SK-N-SH (cell line): Measurements from ENCODE around the gene RRAGC. TPM values are rescaled to one million over a fixed set of nuclear protein-coding genes. Genes with fewer than 3 reads are reported as not detected.

Experiments used
- CTCF ChIA-PET: fragments of 300-600, 350-600 bp; formaldehyde crosslinking; extraction: SDS; loops from one replicate; lab custom pipeline; 2021; lab: Yijun Ruan, JAX
- POLR2A ChIA-PET: fragments of 350-600 bp; sonication (Branson Sonifier 250); formaldehyde crosslinking; extraction: SDS; loops from one replicate; lab custom pipeline; 2020; ENCODE audit warnings: antibody characterized with exemption, inconsistent platforms; lab: Yijun Ruan, JAX
- DNase-seq: peaks from one replicate; pipeline ENCODE4 v3.0.0; 2012
- H2AFZ ChIP-seq: fragments of 200-600 bp; sonication (generic); 2 replicates; pipeline ENCODE4 v1.8.1; 2016; ENCODE audit warnings: antibody characterized with exemption, mild to moderate bottlenecking, low read depth
- H3F3A ChIP-seq: fragments of 200-600 bp; sonication (generic); replicated peaks from 2 replicates; pipeline ENCODE3; 2016; ENCODE audit warnings: antibody characterized with exemption, mild to moderate bottlenecking; ENCODE audit not compliant: insufficient read depth
- H3K27ac ChIP-seq, 2 experiments: fragments of 200-500 bp in 1 of 2; fragments of 200-600 bp in 1 of 2; sonication (Bioruptor generic) in 1 of 2; sonication (generic), shearing (Covaris generic) in 1 of 2; 2 replicates each; pipeline versions ENCODE4 v1.5.1 to v1.6.1; 2014 to 2016; ENCODE audit warnings: low read depth in 2 of 2, inconsistent platforms in 1 of 2, low read length in 1 of 2, mild to moderate bottlenecking in 1 of 2, mixed read lengths in 1 of 2
- H3K27me3 ChIP-seq: fragments of 200-600 bp; sonication (generic), shearing (Covaris generic); 2 replicates; pipeline ENCODE4 v1.6.1; 2016; ENCODE audit warnings: mixed run types; ENCODE audit not compliant: insufficient read depth
- H3K36me3 ChIP-seq, 2 experiments: fragments of 200-500 bp in 1 of 2; fragments of 200-600 bp in 1 of 2; sonication (Bioruptor generic) in 1 of 2; sonication (generic) in 1 of 2; replicated peaks in 1 of 2; 2 replicates each; pipeline versions ENCODE3 to v1.5.1; 2014 to 2016; ENCODE audit warnings: low read length in 1 of 2, mild to moderate bottlenecking in 1 of 2; ENCODE audit not compliant: insufficient read depth in 2 of 2, control insufficient read depth in 1 of 2
- H3K4me1 ChIP-seq, 2 experiments: fragments of 200-500 bp in 1 of 2; fragments of 200-600 bp in 1 of 2; sonication (Bioruptor generic) in 1 of 2; sonication (generic), shearing (Covaris generic) in 1 of 2; 2 replicates each; pipeline versions ENCODE4 v1.5.1 to v1.6.1; 2014 to 2016; ENCODE audit warnings: low read depth in 1 of 2, low read length in 1 of 2, mixed run types in 1 of 2; ENCODE audit not compliant: insufficient read depth in 2 of 2, control insufficient read depth in 1 of 2
- H3K4me2 ChIP-seq: fragments of 200-600 bp; sonication (generic), shearing (Covaris generic); 2 replicates; pipeline ENCODE4 v1.6.1; 2017; ENCODE audit warnings: mixed run types
- H3K4me3 ChIP-seq, 2 experiments: fragments of 200-500 bp in 1 of 2; fragments of 200-600 bp in 1 of 2; sonication (Bioruptor generic) in 1 of 2; sonication (generic), shearing (Covaris generic) in 1 of 2; 2 replicates each; pipeline versions ENCODE4 v1.5.1 to v1.8.1; 2014 to 2016; ENCODE audit warnings: low read depth in 2 of 2, inconsistent platforms in 1 of 2, low read length in 1 of 2, mild to moderate bottlenecking in 1 of 2, mixed read lengths in 1 of 2, moderate library complexity in 1 of 2
- H3K79me2 ChIP-seq: fragments of 200-600 bp; sonication (generic); 2 replicates; pipeline ENCODE4 v1.8.1; 2017; ENCODE audit warnings: mild to moderate bottlenecking; ENCODE audit not compliant: insufficient read depth
- H3K9ac ChIP-seq: fragments of 200-600 bp; sonication (generic); 2 replicates; pipeline ENCODE4 v1.6.1; 2017; ENCODE audit warnings: mixed run types
- H3K9me2 ChIP-seq: fragments of 200-600 bp; sonication (generic); 2 replicates; pipeline ENCODE4 v1.6.1; 2017; ENCODE audit warnings: mixed run types
- H3K9me3 ChIP-seq: fragments of 200-600 bp; sonication (generic); 2 replicates; pipeline ENCODE4 v1.6.1; 2017; ENCODE audit warnings: mixed run types, mild to moderate bottlenecking, moderate library complexity
- H4K20me1 ChIP-seq: fragments of 200-600 bp; sonication (generic); 2 replicates; pipeline ENCODE4 v1.6.1; 2017; ENCODE audit warnings: mild to moderate bottlenecking, mixed run types; ENCODE audit not compliant: insufficient read depth
- CHD2 ChIP-seq: fragments of 150-350 bp; IDR thresholded peaks from 2 replicates; pipeline ENCODE4 v1.6.1; 2018; ENCODE audit warnings: low read length; ENCODE audit not compliant: partially characterized antibody
- EP300 ChIP-seq, 2 experiments: IDR thresholded peaks; 2 replicates each; pipeline versions ENCODE4 v1.4.0 to v1.6.1; 2012; ENCODE audit warnings: borderline replicate concordance in 1 of 2, low read depth in 1 of 2, low read length in 1 of 2
- NRF1 ChIP-seq: IDR thresholded peaks from 2 replicates; pipeline ENCODE4 v1.6.1; 2012; ENCODE audit warnings: low read depth, mild to moderate bottlenecking, low read length
- PBX3 ChIP-seq: IDR thresholded peaks from 2 replicates; pipeline ENCODE4; 2012
- RAD21 ChIP-seq: IDR thresholded peaks from 2 replicates; pipeline ENCODE4 v1.6.1; 2012; ENCODE audit warnings: mild to moderate bottlenecking, low read length
- SMC3 ChIP-seq: IDR thresholded peaks from 2 replicates; pipeline ENCODE4 v1.6.1; 2012; ENCODE audit warnings: low read depth, low read length, improper control_type of control experiment
- TAF1 ChIP-seq: IDR thresholded peaks from 2 replicates; pipeline ENCODE4 v1.6.1; 2012; ENCODE audit warnings: low read depth, mild to moderate bottlenecking, low read length, moderate library complexity, borderline replicate concordance
- TEAD4 ChIP-seq: IDR thresholded peaks from 2 replicates; pipeline ENCODE4 v1.4.0; 2012; ENCODE audit warnings: mild to moderate bottlenecking, borderline replicate concordance; ENCODE audit not compliant: insufficient read depth
- ZBTB33 ChIP-seq: IDR thresholded peaks from 2 replicates; pipeline ENCODE4 v1.4.0; 2012; ENCODE audit warnings: low read depth, borderline replicate concordance
- WGBS: methylation state at CpG from one replicate; pipeline ENCODE4 v1.1.6; 2017; ENCODE audit warnings: low lambda C conversion rate; 5-methylcytosine and 5-hydroxymethylcytosine counted together
- polyA plus RNA-seq, 3 experiments: library from polyadenylated mRNA; depleted of rRNA; stranded (reverse); fragments of >200 nt; gene quantifications; 2 replicates each; pipeline ENCODE4 v1.2.3, GENCODE V29; 2012
- TF ChIP-seq, protein P1 (sequence below): fragments of 200-600 bp; sonication (generic); IDR thresholded peaks from 2 replicates; pipeline ENCODE4 v1.6.1; 2017; ENCODE audit warnings: antibody characterized with exemption, mild to moderate bottlenecking, moderate library complexity
- TF ChIP-seq, protein P2 (sequence below): IDR thresholded peaks from 2 replicates; pipeline ENCODE4 v1.4.0; 2012; ENCODE audit warnings: low read depth
- TF ChIP-seq, protein P3 (sequence below): fragments of 150-350 bp; IDR thresholded peaks from 2 replicates; pipeline ENCODE4 v1.6.1; 2016; ENCODE audit warnings: mild to moderate bottlenecking, low read depth, low read length

Gene RRAGC
- polyA plus RNA-seq, 1 of the 3 experiments (the other 2 are of a cell fraction), result 9.6 TPM

GRCh38 chr1:38834937-38835827 lies 24.4 kb downstream of the RRAGC start:
- H3K4me2 ChIP-seq, result no peak overlapping the region
- H3K4me1 ChIP-seq, result no peaks in the 10 kb centered on the region
- H3K27ac ChIP-seq, result no peak overlapping the region
- peak; percentile 64 for DNase-seq
- ChIA-PET CTCF (interaction anchor here (0.6 to 4.9 kb wide), 38 partner anchors 10 to 1274 kb away, joined by 3 to 58 read pairs (median 4); partner anchors contain the start of genes GJA9 and RHBDL2), POLR2A (no interaction called here)
- WGBS, result 20% methylated on average over 3 of the region's 3 CpGs
- no peaks in the 10 kb centered on the region for H3K9me2 ChIP-seq
- H3K4me3 ChIP-seq, result no peak overlapping the region
- no peak overlapping the region for H2AFZ ChIP-seq
- H3F3A ChIP-seq, result peaks cover 4% of the 10 kb centered on the region
- peaks cover 20 to 23% of the 10 kb centered on the region in 2 experiments for H3K36me3 ChIP-seq
- TF ChIP-seq CHD2 (no peak), EP300 (IDR thresholded peaks at IDR 0.05; ENCODE audit: borderline replicate concordance in 1 of 2, low read depth in 1 of 2, low read length in 1 of 2) (no peak), SMC3 (peak; percentile 59), TAF1 (no peak), ZBTB33 (no peak), RAD21 (peak; percentile 90), NRF1 (no peak), TEAD4 (no peak), PBX3 (no peak)
- TF ChIP-seq, protein P1, sequence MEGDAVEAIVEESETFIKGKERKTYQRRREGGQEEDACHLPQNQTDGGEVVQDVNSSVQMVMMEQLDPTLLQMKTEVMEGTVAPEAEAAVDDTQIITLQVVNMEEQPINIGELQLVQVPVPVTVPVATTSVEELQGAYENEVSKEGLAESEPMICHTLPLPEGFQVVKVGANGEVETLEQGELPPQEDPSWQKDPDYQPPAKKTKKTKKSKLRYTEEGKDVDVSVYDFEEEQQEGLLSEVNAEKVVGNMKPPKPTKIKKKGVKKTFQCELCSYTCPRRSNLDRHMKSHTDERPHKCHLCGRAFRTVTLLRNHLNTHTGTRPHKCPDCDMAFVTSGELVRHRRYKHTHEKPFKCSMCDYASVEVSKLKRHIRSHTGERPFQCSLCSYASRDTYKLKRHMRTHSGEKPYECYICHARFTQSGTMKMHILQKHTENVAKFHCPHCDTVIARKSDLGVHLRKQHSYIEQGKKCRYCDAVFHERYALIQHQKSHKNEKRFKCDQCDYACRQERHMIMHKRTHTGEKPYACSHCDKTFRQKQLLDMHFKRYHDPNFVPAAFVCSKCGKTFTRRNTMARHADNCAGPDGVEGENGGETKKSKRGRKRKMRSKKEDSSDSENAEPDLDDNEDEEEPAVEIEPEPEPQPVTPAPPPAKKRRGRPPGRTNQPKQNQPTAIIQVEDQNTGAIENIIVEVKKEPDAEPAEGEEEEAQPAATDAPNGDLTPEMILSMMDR, result peak; percentile 81
- TF ChIP-seq, protein P2, sequence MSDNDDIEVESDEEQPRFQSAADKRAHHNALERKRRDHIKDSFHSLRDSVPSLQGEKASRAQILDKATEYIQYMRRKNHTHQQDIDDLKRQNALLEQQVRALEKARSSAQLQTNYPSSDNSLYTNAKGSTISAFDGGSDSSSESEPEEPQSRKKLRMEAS, result no peak
- TF ChIP-seq, protein P3, sequence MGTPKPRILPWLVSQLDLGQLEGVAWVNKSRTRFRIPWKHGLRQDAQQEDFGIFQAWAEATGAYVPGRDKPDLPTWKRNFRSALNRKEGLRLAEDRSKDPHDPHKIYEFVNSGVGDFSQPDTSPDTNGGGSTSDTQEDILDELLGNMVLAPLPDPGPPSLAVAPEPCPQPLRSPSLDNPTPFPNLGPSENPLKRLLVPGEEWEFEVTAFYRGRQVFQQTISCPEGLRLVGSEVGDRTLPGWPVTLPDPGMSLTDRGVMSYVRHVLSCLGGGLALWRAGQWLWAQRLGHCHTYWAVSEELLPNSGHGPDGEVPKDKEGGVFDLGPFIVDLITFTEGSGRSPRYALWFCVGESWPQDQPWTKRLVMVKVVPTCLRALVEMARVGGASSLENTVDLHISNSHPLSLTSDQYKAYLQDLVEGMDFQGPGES, result no peak
- H3K9ac ChIP-seq, result no peak overlapping the region
- H3K27me3 ChIP-seq, result peaks cover 16% of the 10 kb centered on the region; the same call in 1 of the 2 replicates
- no peaks in the 10 kb centered on the region for H3K79me2 ChIP-seq
- no peaks in the 10 kb centered on the region for H3K9me3 ChIP-seq
- no peaks in the 10 kb centered on the region for H4K20me1 ChIP-seq
